ENCODE data around the gene HMGCR. TPM values are rescaled to one million over a fixed set of nuclear protein-coding genes. Genes with fewer than 3 reads are reported as not detected.

HMGCR gene
- polyA plus RNA-seq, 1 donor from 2014 or later: 9.0 TPM

DNA sequence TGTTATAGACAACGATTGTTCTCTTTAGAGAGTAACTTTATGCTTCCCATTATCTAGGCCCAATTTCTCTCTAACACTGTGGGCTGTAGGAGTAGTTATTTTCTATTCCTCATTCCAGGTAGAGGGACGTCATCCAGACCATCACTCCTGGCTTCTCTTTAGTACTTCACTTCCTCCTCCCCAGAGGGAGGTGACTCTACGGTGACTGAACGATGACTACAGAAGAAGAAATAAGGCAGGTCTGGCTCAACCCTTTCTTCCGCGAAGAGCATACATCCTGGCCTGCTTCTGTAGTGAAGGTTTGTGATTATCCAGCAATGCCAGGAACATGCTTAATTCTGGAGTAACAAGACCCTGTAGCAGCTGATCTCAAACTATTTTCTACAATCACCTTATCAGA, 50.8 kb downstream of the HMGCR start:
- Mint-ChIP-seq H3K36me3 (peaks cover 6% of the 10 kb centered on the region), H3K9me3 (no peaks in the 10 kb centered on the region), H3K27ac (no peak overlapping the region), H3K4me1 (no peaks in the 10 kb centered on the region), H3K4me3 (no peak overlapping the region), H3K27me3 (no peaks in the 10 kb centered on the region)

DNA sequence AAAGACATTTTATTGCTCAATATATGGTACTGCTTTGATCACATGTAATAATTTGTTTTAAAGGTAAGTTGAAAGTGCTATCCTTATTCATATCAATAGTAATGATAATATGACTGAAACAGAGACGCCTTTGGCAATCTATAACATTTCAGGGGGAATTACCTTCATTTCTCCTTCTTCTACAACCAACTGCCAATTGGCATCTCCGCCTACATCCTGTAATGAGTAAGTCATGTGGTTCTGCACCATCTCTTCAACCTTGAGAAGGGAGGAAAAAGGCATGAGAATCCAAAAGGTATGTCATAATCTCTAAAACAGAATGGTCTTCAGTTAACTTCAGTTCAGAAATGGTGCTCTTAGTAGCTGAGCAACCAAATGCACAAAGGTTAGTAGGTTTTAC, 52.4 kb downstream of the HMGCR start:
- Mint-ChIP-seq H3K36me3 (peaks cover 6% of the 10 kb centered on the region), H3K27ac (no peak overlapping the region), H3K4me1 (no peaks in the 10 kb centered on the region), H3K27me3 (no peaks in the 10 kb centered on the region), H3K4me3 (no peak overlapping the region), H3K9me3 (no peaks in the 10 kb centered on the region)

DNA sequence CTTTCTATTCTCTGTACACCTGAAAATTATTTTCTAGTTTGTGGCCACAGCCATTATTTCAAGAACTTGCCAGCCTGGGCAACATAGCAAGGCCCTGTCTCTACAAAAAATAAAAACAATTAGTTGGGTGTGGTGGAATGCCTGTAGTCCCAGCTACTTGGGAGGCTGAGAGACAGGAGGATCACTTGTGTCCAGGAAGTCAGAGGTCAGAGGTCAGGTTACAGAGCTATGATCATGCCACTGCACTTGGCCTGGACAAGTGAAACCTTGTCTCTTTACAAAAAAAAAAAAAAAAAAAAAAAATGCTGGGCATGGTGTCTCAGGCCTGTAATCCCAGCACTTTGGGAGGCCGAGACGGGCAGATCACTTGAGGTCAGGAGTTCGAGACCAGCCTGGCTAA, 58.3 kb downstream of the HMGCR start:
- H3K36me3 Mint-ChIP-seq: peaks cover 6% of the 10 kb centered on the region
- H3K9me3 Mint-ChIP-seq: no peaks in the 10 kb centered on the region
- no peak overlapping the region for H3K4me3 Mint-ChIP-seq
- H3K27me3 Mint-ChIP-seq: no peaks in the 10 kb centered on the region
- peaks cover 0 to 3% (median 0%) of the 10 kb centered on the region in 3 donors for H3K4me1 Mint-ChIP-seq
- peak overlapping the region in 1 of 3 donors; percentile 59 for H3K27ac Mint-ChIP-seq

DNA sequence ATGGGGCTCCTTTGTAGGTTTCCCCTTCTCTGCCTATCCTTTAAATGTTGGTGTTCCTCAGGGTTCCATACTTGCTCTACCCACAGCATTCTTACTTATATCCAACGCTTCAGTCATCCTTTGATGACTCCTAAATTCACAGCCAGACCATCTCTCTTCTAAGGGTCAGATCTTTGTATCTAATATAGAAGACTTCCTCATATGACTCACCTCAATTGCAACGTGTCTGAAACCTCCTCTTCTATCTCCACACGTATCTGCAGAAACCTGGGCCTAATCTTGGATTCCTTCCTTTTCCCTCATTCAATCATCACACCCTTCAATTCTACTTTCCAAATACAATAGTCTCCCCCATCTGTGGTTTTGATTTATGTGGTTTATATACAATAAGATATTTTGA, 68.3 kb downstream of the HMGCR start:
- no peak overlapping the region for H3K4me3 Mint-ChIP-seq
- no peak overlapping the region for H3K27ac Mint-ChIP-seq
- no peaks in the 10 kb centered on the region for H3K4me1 Mint-ChIP-seq
- H3K27me3 Mint-ChIP-seq: no peaks in the 10 kb centered on the region
- H3K36me3 Mint-ChIP-seq: peaks cover 7% of the 10 kb centered on the region
- H3K9me3 Mint-ChIP-seq: no peaks in the 10 kb centered on the region

Other genes starting within 250 kb of the HMGCR start
- gene ANKRD31, start 100.3 kb upstream of the HMGCR start, polyA plus RNA-seq: 0.10 TPM
- 17.7 TPM for gene CERT1, start 174.4 kb downstream of the HMGCR start, polyA plus RNA-seq
- 29.9 TPM for gene POLK, start 174.7 kb downstream of the HMGCR start, polyA plus RNA-seq

Data from IgD-negative memory B cell (primary cell).